GM12878 (cell line): ENCODE results near the gene MYLIP.

Experiments used
- DPF2 ChIP-seq: fragments of 450-650 bp; IDR thresholded peaks from 2 replicates; pipeline ENCODE4 v1.6.1; 2017; ENCODE audit warnings: mild to moderate bottlenecking
- EGR1 ChIP-seq, 2 experiments: IDR thresholded peaks; 1 replicate in 1 of 2; 2 replicates in 1 of 2; pipeline ENCODE4 v1.6.1; 2011 to 2012; ENCODE audit warnings: low read depth in 2 of 2, low read length in 2 of 2, borderline replicate concordance in 1 of 2, mild to moderate bottlenecking in 1 of 2, moderate library complexity in 1 of 2
- JUND ChIP-seq: IDR thresholded peaks from 2 replicates; pipeline ENCODE4 v1.6.1; 2012; ENCODE audit warnings: low read depth, mild to moderate bottlenecking, low read length, improper control_type of control experiment, moderate library complexity
- KAT2A ChIP-seq: conservative IDR thresholded peaks from 2 replicates; pipeline ENCODE4 v1.6.1; 2011; ENCODE audit warnings: low read depth, low read length; ENCODE audit not compliant: control insufficient read depth
- NFYB ChIP-seq: IDR thresholded peaks from 2 replicates; pipeline ENCODE4 v1.6.1; 2011; ENCODE audit warnings: low read depth, mild to moderate bottlenecking, low read length, improper control_type of control experiment, moderate library complexity; ENCODE audit not compliant: insufficient read depth
- ZSCAN29 ChIP-seq: fragments of 450-650 bp; IDR thresholded peaks from 2 replicates; pipeline ENCODE4 v1.6.1; 2017; ENCODE audit warnings: mild to moderate bottlenecking, moderate library complexity
- TF ChIP-seq, protein P1 (sequence below): IDR thresholded peaks from 2 replicates; pipeline ENCODE4 v1.6.1; 2011; ENCODE audit warnings: mild to moderate bottlenecking, low read depth, low read length, moderate library complexity; ENCODE audit not compliant: insufficient replicate concordance
- TF ChIP-seq, protein P2 (sequence below): fragments of 450-650 bp; conservative IDR thresholded peaks from 2 replicates; pipeline ENCODE4 v1.6.1; 2017; ENCODE audit warnings: mild to moderate bottlenecking, moderate library complexity
- TF ChIP-seq, protein P3 (sequence below), 3 experiments: IDR thresholded peaks in 2 of 3; conservative IDR thresholded peaks in 1 of 3; 2 replicates each; pipeline ENCODE4 v1.5.1; 2011; ENCODE audit warnings: low read depth in 3 of 3, low read length in 3 of 3, mild to moderate bottlenecking in 3 of 3, control low read depth in 2 of 3, moderate library complexity in 2 of 3, inconsistent platforms in 1 of 3, mixed read lengths in 1 of 3; ENCODE audit not compliant: control insufficient read depth in 2 of 3, insufficient read depth in 1 of 3; ENCODE audit errors: extremely low read depth in 1 of 3

DNA sequence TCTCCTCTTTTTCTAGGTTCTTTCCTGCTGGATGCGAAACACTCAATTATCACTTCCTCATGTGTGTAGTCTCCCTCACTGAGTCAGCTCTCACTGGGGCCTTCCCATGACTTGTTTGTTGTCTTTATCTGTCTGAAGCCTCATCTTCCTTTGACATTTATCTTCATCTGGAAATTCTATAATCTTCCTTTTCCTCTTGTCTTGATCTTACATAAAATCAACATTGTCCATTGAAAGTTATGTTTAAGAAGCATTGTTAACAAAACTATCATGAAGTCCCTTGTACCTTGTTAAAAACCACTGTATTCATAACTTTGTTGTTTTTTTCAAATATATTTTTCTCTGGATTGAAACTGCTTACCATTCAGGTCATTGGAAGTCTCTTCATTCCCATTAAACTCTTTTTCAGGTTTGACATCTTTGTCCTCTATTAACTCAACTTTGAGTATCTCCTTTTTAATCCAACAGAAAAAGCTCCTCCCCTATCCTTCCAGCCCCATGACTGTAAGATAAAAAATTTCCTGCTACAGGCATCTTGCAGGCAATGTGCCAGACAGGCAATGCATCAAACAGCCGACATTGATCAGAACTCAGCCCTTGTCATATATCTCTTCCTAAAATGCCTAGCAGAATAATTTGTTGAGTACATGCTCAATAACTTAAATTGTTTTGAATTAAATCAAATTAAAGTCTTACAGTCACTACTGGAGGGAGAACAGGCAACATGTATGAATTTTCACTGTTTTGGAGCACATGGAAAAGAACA is 34.8 kb downstream of the MYLIP start:
- no peak for TF ChIP-seq EGR1 (IDR thresholded peaks at IDR 0.05; ENCODE audit: borderline replicate concordance in 1 of 2, low read depth in 2 of 2, low read length in 2 of 2)
- TF ChIP-seq, protein P1, sequence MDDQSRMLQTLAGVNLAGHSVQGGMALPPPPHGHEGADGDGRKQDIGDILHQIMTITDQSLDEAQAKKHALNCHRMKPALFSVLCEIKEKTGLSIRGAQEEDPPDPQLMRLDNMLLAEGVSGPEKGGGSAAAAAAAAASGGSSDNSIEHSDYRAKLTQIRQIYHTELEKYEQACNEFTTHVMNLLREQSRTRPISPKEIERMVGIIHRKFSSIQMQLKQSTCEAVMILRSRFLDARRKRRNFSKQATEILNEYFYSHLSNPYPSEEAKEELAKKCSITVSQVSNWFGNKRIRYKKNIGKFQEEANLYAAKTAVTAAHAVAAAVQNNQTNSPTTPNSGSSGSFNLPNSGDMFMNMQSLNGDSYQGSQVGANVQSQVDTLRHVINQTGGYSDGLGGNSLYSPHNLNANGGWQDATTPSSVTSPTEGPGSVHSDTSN = no peak
- TF ChIP-seq DPF2 = no peak
- TF ChIP-seq ZSCAN29 = no peak
- TF ChIP-seq, protein P2, sequence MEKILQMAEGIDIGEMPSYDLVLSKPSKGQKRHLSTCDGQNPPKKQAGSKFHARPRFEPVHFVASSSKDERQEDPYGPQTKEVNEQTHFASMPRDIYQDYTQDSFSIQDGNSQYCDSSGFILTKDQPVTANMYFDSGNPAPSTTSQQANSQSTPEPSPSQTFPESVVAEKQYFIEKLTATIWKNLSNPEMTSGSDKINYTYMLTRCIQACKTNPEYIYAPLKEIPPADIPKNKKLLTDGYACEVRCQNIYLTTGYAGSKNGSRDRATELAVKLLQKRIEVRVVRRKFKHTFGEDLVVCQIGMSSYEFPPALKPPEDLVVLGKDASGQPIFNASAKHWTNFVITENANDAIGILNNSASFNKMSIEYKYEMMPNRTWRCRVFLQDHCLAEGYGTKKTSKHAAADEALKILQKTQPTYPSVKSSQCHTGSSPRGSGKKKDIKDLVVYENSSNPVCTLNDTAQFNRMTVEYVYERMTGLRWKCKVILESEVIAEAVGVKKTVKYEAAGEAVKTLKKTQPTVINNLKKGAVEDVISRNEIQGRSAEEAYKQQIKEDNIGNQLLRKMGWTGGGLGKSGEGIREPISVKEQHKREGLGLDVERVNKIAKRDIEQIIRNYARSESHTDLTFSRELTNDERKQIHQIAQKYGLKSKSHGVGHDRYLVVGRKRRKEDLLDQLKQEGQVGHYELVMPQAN = no peak
- TF ChIP-seq, protein P3, sequence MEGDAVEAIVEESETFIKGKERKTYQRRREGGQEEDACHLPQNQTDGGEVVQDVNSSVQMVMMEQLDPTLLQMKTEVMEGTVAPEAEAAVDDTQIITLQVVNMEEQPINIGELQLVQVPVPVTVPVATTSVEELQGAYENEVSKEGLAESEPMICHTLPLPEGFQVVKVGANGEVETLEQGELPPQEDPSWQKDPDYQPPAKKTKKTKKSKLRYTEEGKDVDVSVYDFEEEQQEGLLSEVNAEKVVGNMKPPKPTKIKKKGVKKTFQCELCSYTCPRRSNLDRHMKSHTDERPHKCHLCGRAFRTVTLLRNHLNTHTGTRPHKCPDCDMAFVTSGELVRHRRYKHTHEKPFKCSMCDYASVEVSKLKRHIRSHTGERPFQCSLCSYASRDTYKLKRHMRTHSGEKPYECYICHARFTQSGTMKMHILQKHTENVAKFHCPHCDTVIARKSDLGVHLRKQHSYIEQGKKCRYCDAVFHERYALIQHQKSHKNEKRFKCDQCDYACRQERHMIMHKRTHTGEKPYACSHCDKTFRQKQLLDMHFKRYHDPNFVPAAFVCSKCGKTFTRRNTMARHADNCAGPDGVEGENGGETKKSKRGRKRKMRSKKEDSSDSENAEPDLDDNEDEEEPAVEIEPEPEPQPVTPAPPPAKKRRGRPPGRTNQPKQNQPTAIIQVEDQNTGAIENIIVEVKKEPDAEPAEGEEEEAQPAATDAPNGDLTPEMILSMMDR (IDR thresholded peaks at IDR 0.05 in 2 of 3, conservative IDR thresholded peaks at IDR 0.05 in 1 of 3; ENCODE audit: control insufficient read depth in 2 of 3, extremely low read depth in 1 of 3, insufficient read depth in 1 of 3, low read depth in 3 of 3, low read length in 3 of 3) = no peak
- no peak for TF ChIP-seq JUND
- no peak for TF ChIP-seq KAT2A
- TF ChIP-seq NFYB = no peak
